ENCODE results near the gene OR6B2.

DNA sequence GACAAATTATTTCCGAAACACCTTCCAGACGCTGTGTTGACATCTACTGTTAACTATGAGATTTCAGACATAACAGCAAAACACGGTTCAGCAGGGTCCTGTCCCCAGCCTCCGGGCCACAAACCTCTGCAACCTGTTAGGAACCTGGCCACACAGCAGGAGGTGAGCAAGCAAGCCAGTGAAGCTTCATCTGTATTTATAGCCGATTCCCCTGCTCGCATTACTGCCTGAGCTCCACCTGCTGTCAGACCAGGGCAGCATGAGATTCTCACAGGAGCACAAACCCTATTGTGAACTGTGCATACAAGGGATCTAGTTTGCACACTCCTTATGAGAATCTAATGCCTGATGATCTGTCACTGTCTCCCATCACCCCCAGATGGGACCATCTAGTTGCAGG, 36.1 kb downstream of the OR6B2 start:
- no peak for TF ChIP-seq MXI1 (conservative IDR thresholded peaks at IDR 0.05; ENCODE audit: poor library complexity, severe bottlenecking)
- TF ChIP-seq, protein P1, sequence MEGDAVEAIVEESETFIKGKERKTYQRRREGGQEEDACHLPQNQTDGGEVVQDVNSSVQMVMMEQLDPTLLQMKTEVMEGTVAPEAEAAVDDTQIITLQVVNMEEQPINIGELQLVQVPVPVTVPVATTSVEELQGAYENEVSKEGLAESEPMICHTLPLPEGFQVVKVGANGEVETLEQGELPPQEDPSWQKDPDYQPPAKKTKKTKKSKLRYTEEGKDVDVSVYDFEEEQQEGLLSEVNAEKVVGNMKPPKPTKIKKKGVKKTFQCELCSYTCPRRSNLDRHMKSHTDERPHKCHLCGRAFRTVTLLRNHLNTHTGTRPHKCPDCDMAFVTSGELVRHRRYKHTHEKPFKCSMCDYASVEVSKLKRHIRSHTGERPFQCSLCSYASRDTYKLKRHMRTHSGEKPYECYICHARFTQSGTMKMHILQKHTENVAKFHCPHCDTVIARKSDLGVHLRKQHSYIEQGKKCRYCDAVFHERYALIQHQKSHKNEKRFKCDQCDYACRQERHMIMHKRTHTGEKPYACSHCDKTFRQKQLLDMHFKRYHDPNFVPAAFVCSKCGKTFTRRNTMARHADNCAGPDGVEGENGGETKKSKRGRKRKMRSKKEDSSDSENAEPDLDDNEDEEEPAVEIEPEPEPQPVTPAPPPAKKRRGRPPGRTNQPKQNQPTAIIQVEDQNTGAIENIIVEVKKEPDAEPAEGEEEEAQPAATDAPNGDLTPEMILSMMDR (IDR thresholded peaks at IDR 0.05; ENCODE audit: poor library complexity, severe bottlenecking): no peak
- TF ChIP-seq EZH2 (IDR thresholded peaks at IDR 0.05; ENCODE audit: borderline replicate concordance, insufficient read depth, low read length, poor library complexity, severe bottlenecking): no peak
- TF ChIP-seq POLR2AphosphoS5 (IDR thresholded peaks at IDR 0.05): no peak

Data from neural cell (in vitro differentiated cells).